Stimulated activated CD4-positive, alpha-beta T cell treated with anti-CD3 and anti-CD28 coated beads, Interleukin-15, amount 100 ng/mL, for 24 hours (primary cell): ENCODE results near the gene SHISAL1.

Source experiments
- DNase-seq: peaks from one replicate; pipeline ENCODE4 v3.0.0-alpha.2; 2020

SHISAL1 gene

DNA sequence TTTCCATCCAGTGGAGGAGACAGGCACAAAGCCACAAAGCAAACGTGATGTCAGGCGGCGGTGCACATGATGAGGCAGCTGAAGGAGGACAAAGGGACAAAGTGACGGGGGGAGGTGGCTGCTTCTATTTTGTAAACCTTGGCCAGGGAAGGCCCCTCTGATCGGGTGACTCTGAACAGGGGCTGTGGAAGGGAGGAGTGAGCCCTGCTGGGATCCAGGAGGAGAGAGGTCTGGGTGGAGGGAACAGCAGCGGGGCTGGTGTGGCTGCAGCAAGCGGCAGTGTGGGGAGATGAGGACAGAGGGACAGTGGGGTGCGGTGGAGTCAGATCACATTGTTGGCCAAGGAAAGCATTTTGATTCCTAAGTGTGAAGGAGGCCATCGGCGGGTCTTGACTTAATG lies 36.7 kb downstream of the SHISAL1 start:
- DNase-seq: no peak

DNA sequence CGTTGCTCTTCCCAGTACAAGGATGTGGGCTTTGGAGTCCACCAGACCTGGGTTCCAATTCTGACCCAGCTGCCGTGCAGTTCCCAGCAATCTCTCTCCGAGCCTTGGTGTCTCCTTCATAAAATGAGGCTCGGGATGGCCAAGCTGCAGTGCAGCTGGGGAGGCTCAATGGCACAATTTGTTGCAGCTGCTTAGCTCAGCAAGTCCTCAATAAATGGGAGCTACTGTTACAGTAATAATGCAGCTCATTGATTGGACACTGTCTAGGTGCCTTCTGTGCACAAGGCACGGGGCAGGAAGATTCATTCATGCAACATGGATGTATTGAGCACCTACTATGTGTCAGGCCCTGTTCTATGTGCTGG lies 37.1 kb downstream of the SHISAL1 start:
- DNase-seq: no peak

DNA sequence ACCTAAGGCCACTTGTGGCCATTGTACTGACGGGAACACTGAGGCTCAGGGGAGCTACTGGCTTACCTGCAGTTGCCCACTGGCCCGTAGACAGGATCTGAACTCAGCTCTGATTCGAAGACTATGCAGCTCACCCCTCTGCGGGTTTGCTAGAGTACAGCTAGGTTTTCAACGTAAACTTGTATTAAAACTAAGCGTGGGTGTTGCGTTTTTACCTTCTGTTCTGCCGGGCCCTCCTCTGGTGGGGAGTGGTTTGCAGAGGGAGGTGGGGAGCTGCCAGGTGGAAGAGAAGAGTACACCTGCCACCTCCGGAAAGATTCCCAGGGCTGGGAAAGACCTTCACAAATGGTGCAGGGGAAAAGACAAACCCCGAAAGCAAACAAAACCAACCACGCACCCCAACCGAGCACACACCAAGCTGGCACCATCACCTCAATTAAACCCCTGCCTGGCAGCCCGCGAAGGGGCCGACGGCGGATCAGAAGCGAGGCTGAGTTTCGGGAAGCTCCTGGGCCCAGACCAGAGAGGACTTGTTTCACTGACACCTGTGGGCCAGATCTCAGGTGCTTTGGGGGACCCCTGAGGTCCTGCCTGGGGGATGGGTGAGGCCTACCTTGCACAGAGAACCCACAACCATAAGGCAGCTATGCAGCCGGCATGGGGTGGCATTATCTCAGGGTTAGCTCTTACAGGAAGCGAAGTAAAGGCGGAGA lies 37.7 kb downstream of the SHISAL1 start:
- DNase-seq: no peak

DNA sequence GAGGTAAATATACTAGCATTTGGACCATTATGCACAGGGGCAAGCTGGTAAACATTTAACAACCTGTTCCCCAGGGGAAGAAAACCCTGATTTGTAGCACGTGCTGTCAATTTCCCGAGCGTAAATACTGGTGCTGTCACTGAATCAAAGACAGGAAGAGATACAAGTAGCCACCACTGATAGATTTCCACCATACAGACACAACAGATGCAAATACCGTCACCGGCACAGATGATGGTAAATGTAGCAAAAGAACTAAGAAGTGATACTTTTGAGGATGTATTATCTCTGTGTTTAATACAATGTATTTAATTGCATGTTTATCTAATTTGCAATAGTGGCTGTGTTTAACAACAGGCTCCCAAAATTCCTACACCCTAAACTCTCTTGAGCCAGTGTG lies 39.6 kb downstream of the SHISAL1 start:
- no peak for DNase-seq

DNA sequence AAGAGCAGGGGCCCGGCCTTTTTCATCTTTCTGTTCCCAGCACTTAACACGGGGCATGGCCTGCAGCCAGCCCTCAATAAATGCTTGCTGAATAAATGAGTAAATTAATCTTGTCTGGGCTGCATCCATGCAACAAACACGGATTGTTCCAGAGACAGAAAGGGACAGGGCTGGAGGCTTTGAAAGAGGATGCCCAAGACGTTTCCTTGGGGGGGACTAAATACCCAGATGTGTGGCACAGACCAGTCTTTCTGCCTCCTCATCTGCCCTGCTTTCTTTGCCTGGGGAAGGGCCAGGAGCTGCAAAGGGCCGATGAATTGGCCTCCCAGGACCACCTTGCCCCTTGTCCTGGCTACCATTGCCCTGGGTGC lies 40.4 kb downstream of the SHISAL1 start:
- no peak for DNase-seq

DNA sequence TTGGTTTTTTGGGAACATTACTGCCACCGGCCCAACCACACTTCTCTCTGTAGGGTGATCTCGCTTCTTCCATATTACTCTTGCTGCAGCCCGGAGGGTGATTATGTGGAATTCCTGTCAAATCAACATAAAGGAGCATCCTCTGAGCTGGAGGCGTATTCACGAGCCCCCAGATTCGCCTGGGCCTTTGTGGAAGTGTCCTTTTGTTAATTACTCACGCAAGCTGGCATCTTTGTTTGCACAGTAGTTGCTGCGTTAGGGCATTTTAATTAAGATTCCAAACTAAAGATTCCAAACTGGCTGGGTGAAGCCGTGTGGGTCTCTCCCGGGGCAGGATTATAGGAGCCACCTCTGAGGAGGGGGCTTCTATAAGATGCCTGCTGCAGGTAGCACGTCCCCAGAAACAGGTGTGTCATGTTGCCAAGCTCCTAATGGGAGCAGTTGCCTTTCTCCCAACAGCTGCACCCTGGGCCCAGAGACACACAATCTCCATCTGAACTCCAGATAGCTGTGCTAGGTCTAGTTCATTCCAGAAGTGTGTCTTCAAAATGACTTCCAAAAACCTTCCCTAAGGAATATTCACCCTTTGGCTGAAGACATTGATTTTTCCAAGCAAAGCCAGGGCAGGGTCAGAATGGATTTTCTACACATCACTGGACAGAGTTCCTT lies 40.9 kb downstream of the SHISAL1 start:
- DNase-seq: no peak

DNA sequence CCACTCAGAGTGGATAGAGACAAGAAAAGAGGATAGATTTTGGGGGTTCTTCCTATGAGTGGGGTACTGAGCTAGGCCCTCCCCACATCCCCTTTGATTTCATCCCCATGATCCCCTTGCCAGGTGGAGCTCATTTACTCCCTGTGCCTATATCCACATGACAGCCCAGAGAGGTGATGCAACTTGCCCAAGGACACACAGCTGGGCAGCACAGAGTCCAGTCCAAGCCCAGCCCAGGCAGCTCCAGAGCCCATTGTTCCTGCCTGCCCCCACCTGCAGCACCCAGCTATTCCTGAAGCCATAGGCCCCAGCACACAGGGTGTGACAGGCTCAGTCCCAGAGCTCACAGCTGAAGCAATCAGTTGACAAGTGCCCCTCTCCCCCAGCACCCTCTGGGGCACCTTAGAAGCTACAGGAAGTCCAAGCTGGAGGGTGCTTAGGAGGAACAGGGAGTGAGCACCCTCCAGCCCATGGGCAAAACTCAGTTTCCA lies 41.7 kb downstream of the SHISAL1 start:
- DNase-seq: no peak

DNA sequence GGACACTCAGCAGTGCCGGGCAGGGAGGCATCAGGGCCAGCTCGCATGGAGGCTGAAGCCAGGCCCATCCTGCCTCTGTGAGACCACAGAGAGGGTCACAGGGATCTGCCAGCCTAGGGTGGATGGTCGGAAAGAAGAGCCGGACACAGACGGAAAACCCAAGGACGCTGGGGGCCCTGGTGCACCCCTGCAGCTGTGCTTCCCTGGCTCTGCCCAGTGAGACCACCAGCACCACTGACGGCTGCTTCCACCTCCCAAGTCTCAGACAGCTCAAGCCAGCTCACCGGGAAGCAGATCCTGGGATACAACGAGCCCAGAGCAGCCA lies 42.2 kb downstream of the SHISAL1 start:
- DNase-seq: no peak

DNA sequence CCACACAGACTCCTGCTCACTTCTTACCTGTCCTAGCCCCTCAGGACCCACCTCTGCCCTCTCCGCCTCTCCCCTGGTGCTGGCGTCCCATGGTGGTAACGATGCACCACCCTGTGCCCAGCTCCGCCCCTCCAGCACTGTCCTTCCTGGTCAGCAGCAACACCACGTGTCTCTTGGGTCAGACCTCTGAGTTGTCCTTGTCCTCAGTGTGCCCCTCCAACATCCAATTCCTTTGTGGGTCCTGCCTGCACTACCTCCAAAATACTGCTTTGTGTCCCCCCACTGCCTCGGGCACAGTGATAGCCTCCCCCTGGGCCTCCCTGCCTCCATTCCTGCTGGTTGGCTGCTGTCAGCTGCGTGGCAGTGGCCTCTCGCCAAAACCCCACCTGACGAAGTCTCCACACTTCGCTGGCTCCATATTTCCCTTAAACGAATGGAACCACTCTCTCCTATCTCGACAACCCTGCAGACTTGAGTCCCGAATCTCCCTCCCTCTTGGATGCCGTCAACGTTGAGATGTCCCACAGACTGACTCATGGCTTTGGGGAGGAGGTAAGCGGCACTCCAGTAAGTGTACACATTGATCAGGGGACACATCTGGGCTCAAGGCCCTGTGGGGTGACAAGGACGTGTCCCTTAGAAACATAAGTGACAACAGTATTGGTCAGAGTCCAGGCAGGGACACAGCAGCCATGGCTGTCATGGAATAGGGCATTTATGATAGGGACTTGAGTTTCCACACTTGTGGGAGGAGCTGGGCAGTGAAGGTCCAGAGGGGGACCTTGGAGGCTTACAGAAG lies 42.8 kb downstream of the SHISAL1 start:
- no peak for DNase-seq

DNA sequence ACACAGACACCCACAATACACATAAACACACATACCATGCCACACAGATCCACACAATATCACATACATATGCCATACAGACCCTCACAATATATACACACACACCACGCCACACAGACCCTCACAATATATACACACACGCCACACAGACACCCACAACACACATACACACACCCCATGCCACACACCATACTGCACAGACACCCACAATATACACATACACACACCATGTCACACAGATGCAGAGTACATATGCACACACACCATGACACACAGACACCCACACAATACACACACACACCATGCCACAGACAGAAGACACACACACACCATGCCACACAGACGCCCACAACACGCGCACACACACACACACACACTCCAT lies 43.6 kb downstream of the SHISAL1 start:
- no peak for DNase-seq

DNA sequence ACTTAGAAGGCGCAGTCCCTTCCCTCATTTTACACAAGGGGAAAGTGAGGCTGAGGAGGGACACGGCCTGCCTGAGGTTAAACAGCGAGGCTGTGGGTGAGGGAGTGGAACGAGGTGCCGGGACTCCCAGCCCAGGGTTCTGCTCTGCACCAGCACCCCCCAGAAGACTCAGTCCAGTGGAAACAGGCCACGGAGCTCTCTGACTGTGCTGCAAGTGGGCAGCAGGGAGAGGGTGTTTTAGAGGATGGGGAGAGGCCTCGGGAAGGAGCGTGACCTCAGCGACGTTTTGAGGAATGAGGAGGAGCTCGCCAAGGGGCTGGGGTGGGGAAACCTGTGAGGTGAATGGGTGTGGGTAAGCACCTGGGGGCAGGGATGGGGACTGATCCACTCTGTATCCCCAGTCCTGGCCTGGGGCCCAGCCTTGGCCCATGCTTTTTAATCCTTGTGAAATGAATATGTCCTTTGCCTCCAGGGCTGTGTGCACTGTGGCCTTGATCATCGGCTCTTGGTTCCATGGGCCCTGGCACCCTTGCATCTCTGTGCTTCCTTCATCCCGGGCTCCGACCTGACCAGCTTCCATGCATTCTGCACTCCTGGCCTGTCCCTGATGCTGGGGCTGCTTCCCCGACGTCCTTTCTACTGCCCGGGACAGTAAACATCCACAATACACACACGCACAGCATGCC lies 44.2 kb downstream of the SHISAL1 start:
- no peak for DNase-seq

DNA sequence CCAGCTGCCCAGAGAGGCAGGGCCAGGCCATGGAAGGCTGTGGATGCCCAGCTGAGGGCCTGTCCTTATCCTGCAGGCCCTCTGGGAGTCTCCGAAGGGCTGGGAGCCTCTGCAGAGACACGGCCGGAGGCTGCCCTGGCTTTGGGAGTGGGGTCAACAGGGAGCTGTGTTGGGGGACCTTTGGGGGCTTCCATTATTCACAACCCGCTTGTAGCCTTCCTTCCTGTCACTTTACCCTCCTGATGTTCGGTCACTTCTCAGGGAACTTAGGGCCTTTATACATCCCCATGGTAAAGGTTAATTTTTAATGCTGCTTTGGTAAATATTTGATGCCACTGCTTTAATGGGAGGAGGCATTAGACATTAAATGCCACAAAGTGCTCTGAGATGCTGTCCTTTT lies 44.9 kb downstream of the SHISAL1 start:
- no peak for DNase-seq

DNA sequence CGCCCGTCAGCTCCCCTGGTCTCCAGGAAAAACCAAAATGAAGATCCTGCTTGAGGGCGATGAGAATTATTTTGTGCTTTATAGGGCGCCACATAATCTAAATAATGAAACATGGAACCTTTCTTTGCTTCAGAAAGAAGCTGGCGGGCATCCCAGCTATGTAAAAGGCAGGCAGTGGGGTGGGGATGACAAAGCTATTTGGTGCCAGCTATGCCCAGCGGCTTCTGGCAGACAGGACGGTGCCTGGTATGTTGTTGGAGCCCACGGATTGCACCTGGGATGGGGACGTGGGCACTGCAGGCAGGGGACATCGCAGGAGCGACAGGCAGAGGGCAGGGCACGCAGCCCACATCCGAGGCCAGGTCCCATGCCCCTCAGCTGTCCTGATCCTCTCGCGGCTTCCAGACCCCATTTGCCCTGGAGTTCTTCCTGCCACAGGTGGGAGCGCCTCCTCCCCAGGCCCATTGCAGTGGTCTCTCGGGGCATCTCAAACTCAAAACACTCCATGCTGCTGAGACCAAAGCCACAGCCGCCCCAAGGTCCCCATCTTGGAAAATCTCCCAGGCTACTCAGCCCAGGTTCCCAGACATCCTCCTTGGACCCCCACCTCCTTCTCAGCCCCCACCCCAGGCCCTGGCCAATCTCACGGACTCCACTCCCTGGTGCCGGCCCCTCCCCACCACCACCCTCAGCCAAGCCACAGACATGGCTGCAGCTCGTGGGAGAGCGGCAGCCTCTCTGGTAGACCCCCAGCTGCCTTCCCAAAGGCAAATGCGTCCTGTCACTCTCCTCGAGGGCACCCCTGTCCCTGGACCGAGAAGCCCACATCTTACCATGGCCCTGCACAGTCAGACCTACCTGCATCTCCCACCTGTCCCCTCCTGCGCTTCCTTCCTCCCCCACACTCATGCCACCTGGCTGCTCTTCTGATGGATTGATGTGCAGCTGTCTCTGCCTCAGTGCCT lies 45.7 kb downstream of the SHISAL1 start:
- no peak for DNase-seq

DNA sequence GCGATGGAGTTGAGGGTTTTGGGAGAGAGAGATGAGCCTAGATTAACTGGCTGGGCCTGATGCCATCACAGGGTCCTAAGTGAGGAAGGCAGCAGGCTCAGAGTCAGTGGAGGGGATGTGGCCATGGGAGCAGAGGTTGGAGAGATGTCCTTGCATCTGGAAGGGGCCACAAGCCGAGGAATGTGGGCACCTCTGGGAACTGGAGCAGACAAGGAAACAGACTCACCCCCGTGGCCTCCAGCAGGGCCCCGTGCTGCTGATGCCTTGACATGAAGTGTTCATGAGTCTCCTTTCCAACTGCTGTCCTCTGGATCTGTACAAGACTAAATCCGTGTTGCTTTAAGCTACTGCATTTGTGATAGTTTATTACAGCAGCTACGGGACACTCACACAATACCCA lies 49.2 kb downstream of the SHISAL1 start:
- no peak for DNase-seq

DNA sequence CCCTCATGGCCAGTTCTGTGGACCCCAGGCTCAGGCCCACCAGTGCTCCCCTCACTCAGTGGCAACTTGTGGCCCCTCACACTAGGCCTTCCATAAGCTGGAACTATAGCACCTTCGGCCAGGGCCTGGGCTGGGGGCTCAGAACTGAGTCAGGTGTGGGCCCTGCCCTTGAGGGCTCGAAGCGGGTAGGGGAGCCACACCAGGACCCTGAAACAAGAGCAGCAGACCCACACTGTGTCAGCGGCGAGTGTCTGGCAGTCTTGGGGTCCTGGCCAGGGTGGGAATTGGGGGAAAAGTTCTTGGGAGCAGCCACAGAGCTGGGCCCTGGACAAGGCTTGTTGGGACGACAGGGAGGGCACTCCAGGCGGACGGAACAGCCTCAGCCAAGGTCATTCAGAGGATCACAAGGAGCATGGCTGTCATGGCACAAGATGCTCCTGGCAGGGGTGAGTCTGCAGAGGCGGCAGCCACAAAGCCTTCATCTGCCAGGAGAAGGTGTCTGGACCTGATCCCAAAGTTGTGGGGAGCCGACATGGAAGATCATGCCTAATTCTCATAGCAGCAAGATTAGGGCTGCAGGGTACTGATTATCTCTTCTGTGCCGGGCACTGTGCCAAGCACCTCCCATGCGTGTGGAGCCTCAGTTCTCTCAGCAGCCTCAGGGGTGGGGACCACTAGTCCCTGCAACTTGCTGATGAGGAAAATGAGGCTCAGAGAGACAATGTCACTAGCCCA lies 50.7 kb downstream of the SHISAL1 start:
- DNase-seq: no peak

DNA sequence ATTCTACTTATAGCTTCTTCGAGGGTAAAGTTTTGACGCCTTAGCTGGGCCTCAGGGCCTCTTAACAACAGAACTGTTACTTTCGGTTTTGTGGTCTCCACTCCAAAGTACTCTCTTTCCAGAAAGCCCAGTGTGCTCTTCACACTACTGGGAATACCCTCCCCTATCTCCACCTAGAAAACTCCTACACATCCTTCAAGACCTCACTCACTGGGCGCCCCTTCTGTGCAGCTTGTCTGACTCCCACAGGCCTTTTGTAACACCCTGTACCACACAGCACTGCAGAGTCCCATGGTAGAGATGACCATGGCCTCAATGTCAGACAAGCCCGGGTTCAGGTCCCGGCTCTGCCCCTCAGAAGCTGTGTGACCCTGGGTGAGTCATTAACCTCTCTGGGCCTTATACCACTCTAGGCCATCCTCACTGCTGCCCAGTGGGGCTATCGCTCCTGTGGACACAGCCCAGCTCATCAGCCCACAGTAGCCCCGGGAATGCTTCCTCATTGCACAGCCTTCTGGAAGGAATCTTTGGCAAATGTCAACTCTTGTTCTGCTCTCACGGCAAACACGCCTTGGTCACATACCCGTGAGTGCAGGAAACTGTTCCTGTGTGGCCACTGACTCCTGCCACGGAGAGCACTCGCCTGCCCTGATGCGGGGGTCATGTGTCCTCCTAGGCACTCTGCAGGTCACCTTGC lies 51.4 kb downstream of the SHISAL1 start:
- DNase-seq: no peak

DNA sequence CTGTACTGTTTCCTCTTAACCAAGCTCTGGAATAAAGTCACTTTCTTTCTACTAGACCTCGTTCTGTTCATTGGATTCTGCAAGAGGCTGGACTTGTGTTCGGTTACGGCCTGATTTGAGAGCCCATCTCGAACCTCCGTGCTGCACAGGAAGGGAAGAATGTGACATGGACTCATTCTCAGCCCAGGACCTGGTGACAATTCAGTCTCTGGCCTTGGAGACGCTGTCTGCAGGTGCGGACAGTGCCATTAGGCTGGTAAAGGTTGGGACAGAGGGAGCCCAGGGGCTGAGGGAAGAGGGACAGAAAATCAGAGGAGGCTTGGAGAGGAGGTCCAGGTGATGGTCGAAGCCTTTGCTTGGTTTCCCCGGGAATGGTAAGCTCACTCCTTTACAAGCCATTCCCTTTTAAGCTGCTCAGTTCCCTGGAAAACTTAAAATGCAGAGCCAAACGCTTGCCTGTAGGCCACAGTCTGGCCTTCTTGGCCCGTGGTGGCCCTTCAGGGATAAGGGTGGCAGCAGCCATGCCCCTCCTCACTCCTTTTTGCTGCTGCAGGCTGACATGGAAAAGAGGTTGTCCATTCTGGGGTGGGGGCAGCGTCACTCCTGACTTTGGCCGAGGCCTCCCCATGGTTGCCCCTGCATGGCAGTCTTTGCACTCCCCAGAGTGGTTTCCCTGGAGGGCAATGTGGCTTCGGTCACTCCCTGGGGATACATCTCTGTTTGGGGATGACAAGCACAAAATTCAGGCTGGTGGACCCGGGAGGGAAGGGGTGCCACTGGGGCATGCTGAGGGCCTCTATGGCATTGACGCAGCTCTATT lies 52.3 kb downstream of the SHISAL1 start:
- DNase-seq: no peak

DNA sequence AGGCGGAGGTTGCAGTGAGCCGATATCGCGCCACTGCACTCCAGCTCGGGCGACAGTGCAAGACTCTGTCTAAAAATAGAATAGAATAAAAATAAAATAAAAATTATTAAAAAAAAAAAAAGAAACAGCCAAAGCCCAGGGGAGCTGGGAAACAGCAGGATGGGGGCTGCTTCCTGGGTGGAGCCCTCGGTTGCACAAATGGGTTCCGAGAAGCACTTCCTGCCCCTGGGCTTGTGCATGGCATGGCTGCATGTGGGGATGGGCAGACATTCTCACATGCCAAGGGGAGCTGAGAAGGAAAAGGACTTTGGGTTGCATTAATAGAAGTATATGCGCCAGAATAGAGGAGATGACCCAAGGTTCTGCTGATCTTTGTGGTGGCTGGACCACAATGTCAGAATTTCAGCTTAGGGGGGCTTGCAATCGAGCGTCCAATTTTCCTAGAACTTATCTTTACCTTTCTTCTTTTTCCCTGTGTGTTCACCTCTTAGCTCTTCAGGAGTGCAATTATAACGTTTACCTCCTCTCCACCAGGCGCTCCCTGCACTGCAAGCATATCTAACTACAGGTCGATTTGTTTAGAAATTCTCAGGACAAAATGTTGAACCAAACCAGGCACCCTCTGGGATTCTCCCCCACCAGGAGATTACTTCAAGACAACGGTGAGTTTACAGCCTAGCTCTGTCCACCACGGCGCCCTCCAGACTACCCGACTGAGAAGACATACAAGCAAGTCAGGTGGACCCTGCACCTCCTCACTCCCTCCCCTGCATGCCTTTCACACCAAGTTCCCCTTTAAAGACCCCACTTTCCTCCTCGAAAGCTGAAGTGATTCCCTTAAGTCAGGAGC lies 53.2 kb downstream of the SHISAL1 start:
- no peak for DNase-seq
